GM12878 (cell line): Measurements from ENCODE around the gene ANKRD44. TPM values are rescaled to one million over a fixed set of nuclear protein-coding genes. Genes with fewer than 3 reads are reported as not detected.

Experiments used
- ATAC-seq: fragments of 200-7000 bp; cut with Tn5 transposase; 3 replicates; pipeline ENCODE4 v1.9.1; 2020; ENCODE audit warnings: mild to moderate bottlenecking, moderate library complexity
- BruUV-seq: library from RNA; stranded (reverse); fragments of 400-500 nt; replicated peaks from 2 replicates; lab custom pipeline; 2021; lab: Mats Ljungman, UMichigan
- CTCF ChIA-PET: fragments of 300-600 bp; sonication (Branson Sonifier 250); formaldehyde crosslinking; extraction: SDS; loops from one replicate; lab custom pipeline; 2021; ENCODE audit warnings: inconsistent platforms; lab: Yijun Ruan, JAX
- POLR2A ChIA-PET: fragments of 350-600 bp; formaldehyde crosslinking; extraction: SDS; loops from one replicate; lab custom pipeline; 2021; ENCODE audit warnings: inconsistent platforms; lab: Charles Lee
- RAD21 ChIA-PET: fragments of 300-600 bp; sonication (Branson Sonifier 250); formaldehyde crosslinking; loops from one replicate; lab custom pipeline; 2023; ENCODE audit warnings: antibody characterized with exemption; ENCODE audit not compliant: unreplicated experiment; lab: Charles Lee
- SMC1A ChIA-PET: fragments of 300-600 bp; sonication (Branson Sonifier 250); formaldehyde crosslinking; loops from one replicate; lab custom pipeline; 2023; ENCODE audit not compliant: unreplicated experiment, uncharacterized antibody; lab: Charles Lee
- DNase-seq: peaks from one replicate; pipeline ENCODE4 v3.0.0-alpha.2; 2011; ENCODE audit warnings: low read depth, low spot score
- FAIRE-seq: peaks from 3 replicates; lab custom pipeline; 2011; peaks lifted over from hg19 to GRCh38; lab: Jason Lieb, UNC
- H2AFZ ChIP-seq: 2 replicates; pipeline ENCODE4 v1.6.0; 2011; ENCODE audit warnings: low read depth, low read length, control low read depth; ENCODE audit not compliant: control insufficient read depth
- H3K27ac ChIP-seq: 2 replicates; pipeline ENCODE4 v1.5.1; 2011; ENCODE audit warnings: control low read depth; ENCODE audit not compliant: control insufficient read depth, insufficient read depth
- H3K27me3 ChIP-seq, 2 experiments: replicated peaks in 1 of 2; 2 replicates each; pipeline versions ENCODE4 v1.6.0 to v1.6.1; 2011; ENCODE audit warnings: low read length in 1 of 2; ENCODE audit not compliant: control insufficient read depth in 2 of 2, insufficient read depth in 2 of 2
- H3K36me3 ChIP-seq, 2 experiments: 2 replicates each; pipeline ENCODE4 v1.5.1; 2011; ENCODE audit warnings: low read length in 1 of 2; ENCODE audit not compliant: control insufficient read depth in 2 of 2, insufficient read depth in 2 of 2
- H3K4me1 ChIP-seq: 2 replicates; pipeline ENCODE4 v1.6.1; 2011; ENCODE audit warnings: mild to moderate bottlenecking, low read length, moderate library complexity, mixed read lengths; ENCODE audit not compliant: control insufficient read depth, insufficient read depth
- H3K4me2 ChIP-seq: 2 replicates; pipeline ENCODE4 v1.6.0; 2011; ENCODE audit warnings: control low read depth; ENCODE audit not compliant: control insufficient read depth, insufficient read depth
- H3K4me3 ChIP-seq: fragments of 200-600 bp; sonication (generic); 2 replicates; pipeline ENCODE4 v1.5.1; 2016
- H3K79me2 ChIP-seq: 2 replicates; pipeline ENCODE4 v1.6.0; 2011; ENCODE audit warnings: low read length; ENCODE audit not compliant: control insufficient read depth, insufficient read depth
- H3K9ac ChIP-seq: 2 replicates; pipeline ENCODE4 v1.8.0; 2011; ENCODE audit warnings: low read length, control low read depth, mixed read lengths; ENCODE audit not compliant: control insufficient read depth, insufficient read depth
- H3K9me3 ChIP-seq: replicated peaks from 3 replicates; pipeline ENCODE4 v1.5.1; 2011; ENCODE audit warnings: mild to moderate bottlenecking, low read length; ENCODE audit not compliant: control insufficient read depth, insufficient read depth
- H4K20me1 ChIP-seq: 2 replicates; pipeline ENCODE4 v1.6.0; 2011; ENCODE audit not compliant: control insufficient read depth, insufficient read depth
- BACH1 ChIP-seq: fragments of 450-650 bp; IDR thresholded peaks from 2 replicates; pipeline ENCODE4 v1.6.1; 2017; ENCODE audit warnings: mild to moderate bottlenecking, borderline replicate concordance
- FOXK2 ChIP-seq: fragments of 450-650 bp; IDR thresholded peaks from 2 replicates; pipeline ENCODE4 v1.6.1; 2017; ENCODE audit warnings: mild to moderate bottlenecking, moderate library complexity
- JUNB ChIP-seq: IDR thresholded peaks from 2 replicates; pipeline ENCODE4 v1.6.1; 2016; ENCODE audit warnings: antibody characterized with exemption, mild to moderate bottlenecking
- KDM1A ChIP-seq: fragments of 200-600 bp; sonication (generic); IDR thresholded peaks from 2 replicates; pipeline ENCODE4 v1.6.1; 2016; ENCODE audit warnings: borderline replicate concordance
- KLF5 ChIP-seq: fragments of 450-650 bp; IDR thresholded peaks from 2 replicates; pipeline ENCODE4 v1.6.1; 2014; ENCODE audit warnings: mild to moderate bottlenecking; ENCODE audit not compliant: partially characterized antibody
- MEF2B ChIP-seq: fragments of 450-650 bp; IDR thresholded peaks from 2 replicates; pipeline ENCODE4 v1.6.1; 2018; ENCODE audit warnings: mild to moderate bottlenecking, moderate library complexity; ENCODE audit not compliant: partially characterized antibody, poor library complexity, severe bottlenecking
- NRF1 ChIP-seq: conservative IDR thresholded peaks from 2 replicates; pipeline ENCODE4 v1.6.1; 2011; ENCODE audit warnings: mild to moderate bottlenecking, low read depth, low read length, improper control_type of control experiment
- PAX8 ChIP-seq: fragments of 450-650 bp; IDR thresholded peaks from 2 replicates; pipeline ENCODE4 v1.6.1; 2017; ENCODE audit warnings: mild to moderate bottlenecking, moderate library complexity
- POLR2A ChIP-seq: IDR thresholded peaks from 2 replicates; pipeline ENCODE4 v1.6.1; 2011; ENCODE audit warnings: low read depth, mild to moderate bottlenecking, low read length
- SMAD1 ChIP-seq: fragments of 450-650 bp; IDR thresholded peaks from 2 replicates; pipeline ENCODE4 v1.6.1; 2018; ENCODE audit warnings: mild to moderate bottlenecking, low read depth; ENCODE audit not compliant: partially characterized antibody
- SMC3 ChIP-seq: IDR thresholded peaks from 2 replicates; pipeline ENCODE4 v1.6.1; 2011; ENCODE audit warnings: low read length, improper control_type of control experiment, borderline replicate concordance
- TBL1XR1 ChIP-seq: IDR thresholded peaks from 2 replicates; pipeline ENCODE4 v1.6.1; 2012; ENCODE audit warnings: low read depth, low read length, improper control_type of control experiment
- TCF3 ChIP-seq: IDR thresholded peaks from 2 replicates; pipeline ENCODE4 v1.6.1; 2012; ENCODE audit warnings: low read depth, mild to moderate bottlenecking, low read length, borderline replicate concordance; ENCODE audit not compliant: insufficient read depth
- YY1 ChIP-seq: IDR thresholded peaks from 2 replicates; pipeline ENCODE4 v1.6.1; 2011; ENCODE audit warnings: low read depth, mild to moderate bottlenecking, low read length
- ZNF622 ChIP-seq: fragments of 450-650 bp; IDR thresholded peaks from 2 replicates; pipeline ENCODE4 v1.6.1; 2017; ENCODE audit warnings: mild to moderate bottlenecking, inconsistent platforms
- in situ Hi-C: fragments of 300-500 bp; cut with MboI; formaldehyde crosslinking; loops from 9 replicates; pipeline ENCODE4 v1.14.3; 2018; ENCODE audit warnings: mixed read lengths
- intact Hi-C: fragments of 100-400 bp; cut with micrococcal nuclease; formaldehyde crosslinking; loops from one replicate; pipeline ENCODE4 v1.14.2; 2022; ENCODE audit not compliant: unreplicated experiment
- polyA plus RNA-seq, 11 experiments: library from polyadenylated mRNA; depleted of rRNA in 4 of 11; unstranded in 6 of 11; stranded (reverse) in 5 of 11; fragments of >200 nt; fragmentation: Nextera tagmentation in 4 of 11; fragmentation: Illumina TruSeq in 1 of 11; extraction: Ambion mirVana in 4 of 11; extraction: Trizol in 1 of 11; gene quantifications; 1 replicate in 1 of 11; 2 replicates in 10 of 11; pipeline versions ENCODE4 v1.2.1 to v1.2.3, GENCODE V29; 2011 to 2016; ENCODE audit warnings: inconsistent platforms in 2 of 11, missing spikeins in 2 of 11, low read depth in 1 of 11
- total RNA-seq, 4 experiments: library from RNA; depleted of rRNA in 3 of 4; stranded (reverse); fragments of >200 nt in 3 of 4; fragmentation: Illumina TruSeq in 1 of 4; extraction: Trizol in 1 of 4; gene quantifications; 2 replicates each; pipeline versions ENCODE4 v1.2.1 to v1.2.3, GENCODE V29; 2013 to 2021
- TF ChIP-seq, protein P1 (sequence below): fragments of 450-650 bp; IDR thresholded peaks from 2 replicates; pipeline ENCODE4 v1.6.1; 2017; ENCODE audit warnings: mild to moderate bottlenecking, moderate library complexity

Gene ANKRD44
- total and polyA plus RNA-seq, 10 of the 15 experiments (the other 5 are each of a cell fraction or from before 2014, with no cell fraction given): 19.1 to 99.1 (median 59.6) TPM

DNA sequence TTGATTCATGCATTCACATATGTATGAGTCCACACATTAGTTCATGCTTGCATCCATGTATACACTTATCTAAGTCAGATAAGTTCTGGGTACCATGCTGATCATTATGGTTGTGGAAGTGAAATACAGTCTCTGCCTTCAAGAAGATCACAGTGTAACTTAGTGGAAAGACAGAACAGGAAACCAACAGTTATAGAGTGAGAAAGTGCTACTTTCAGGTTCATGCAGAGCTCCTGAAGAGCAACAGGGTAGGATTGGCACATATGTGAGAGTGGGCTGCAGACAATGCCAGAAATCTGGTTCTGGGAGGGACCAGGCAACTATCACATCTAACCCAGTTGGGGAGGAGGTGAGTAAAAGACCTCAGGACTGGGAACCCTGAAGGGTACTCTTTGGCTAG is 348.7 kb downstream of the ANKRD44 start:
- DNase-seq (peak; percentile 13), FAIRE-seq (peak; percentile 90), ATAC-seq (peak; percentile 94)
- Histone ChIP-seq H3K9me3 (no peaks in the 10 kb centered on the region; the same call in 2 of the 3 replicates), H3K4me2 (no peak overlapping the region), H3K4me1 (peaks cover 3% of the 10 kb centered on the region; the same call in 1 of the 2 replicates), H3K27me3 (no peaks in the 10 kb centered on the region), H3K79me2 (no peaks in the 10 kb centered on the region), H3K36me3 (no peaks in the 10 kb centered on the region), H3K4me3 (no peak overlapping the region), H3K27ac (no peak overlapping the region), H2AFZ (no peak overlapping the region), H3K9ac (no peak overlapping the region), H4K20me1 (no peaks in the 10 kb centered on the region)
- POLR2A ChIA-PET: no interaction called here
- SMC1A ChIA-PET: no interaction called here
- TF ChIP-seq ZNF622 (no peak), SMC3 (no peak), NRF1 (no peak), PAX8 (no peak), POLR2A (no peak), JUNB (no peak), MEF2B (no peak), YY1 (no peak), BACH1 (no peak), TBL1XR1 (no peak), FOXK2 (no peak), SMAD1 (no peak), KDM1A (no peak), TCF3 (no peak), KLF5 (no peak)
- TF ChIP-seq, protein P1, sequence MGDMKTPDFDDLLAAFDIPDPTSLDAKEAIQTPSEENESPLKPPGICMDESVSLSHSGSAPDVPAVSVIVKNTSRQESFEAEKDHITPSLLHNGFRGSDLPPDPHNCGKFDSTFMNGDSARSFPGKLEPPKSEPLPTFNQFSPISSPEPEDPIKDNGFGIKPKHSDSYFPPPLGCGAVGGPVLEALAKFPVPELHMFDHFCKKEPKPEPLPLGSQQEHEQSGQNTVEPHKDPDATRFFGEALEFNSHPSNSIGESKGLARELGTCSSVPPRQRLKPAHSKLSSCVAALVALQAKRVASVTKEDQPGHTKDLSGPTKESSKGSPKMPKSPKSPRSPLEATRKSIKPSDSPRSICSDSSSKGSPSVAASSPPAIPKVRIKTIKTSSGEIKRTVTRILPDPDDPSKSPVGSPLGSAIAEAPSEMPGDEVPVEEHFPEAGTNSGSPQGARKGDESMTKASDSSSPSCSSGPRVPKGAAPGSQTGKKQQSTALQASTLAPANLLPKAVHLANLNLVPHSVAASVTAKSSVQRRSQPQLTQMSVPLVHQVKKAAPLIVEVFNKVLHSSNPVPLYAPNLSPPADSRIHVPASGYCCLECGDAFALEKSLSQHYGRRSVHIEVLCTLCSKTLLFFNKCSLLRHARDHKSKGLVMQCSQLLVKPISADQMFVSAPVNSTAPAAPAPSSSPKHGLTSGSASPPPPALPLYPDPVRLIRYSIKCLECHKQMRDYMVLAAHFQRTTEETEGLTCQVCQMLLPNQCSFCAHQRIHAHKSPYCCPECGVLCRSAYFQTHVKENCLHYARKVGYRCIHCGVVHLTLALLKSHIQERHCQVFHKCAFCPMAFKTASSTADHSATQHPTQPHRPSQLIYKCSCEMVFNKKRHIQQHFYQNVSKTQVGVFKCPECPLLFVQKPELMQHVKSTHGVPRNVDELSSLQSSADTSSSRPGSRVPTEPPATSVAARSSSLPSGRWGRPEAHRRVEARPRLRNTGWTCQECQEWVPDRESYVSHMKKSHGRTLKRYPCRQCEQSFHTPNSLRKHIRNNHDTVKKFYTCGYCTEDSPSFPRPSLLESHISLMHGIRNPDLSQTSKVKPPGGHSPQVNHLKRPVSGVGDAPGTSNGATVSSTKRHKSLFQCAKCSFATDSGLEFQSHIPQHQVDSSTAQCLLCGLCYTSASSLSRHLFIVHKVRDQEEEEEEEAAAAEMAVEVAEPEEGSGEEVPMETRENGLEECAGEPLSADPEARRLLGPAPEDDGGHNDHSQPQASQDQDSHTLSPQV: no peak
- in situ Hi-C loops: no loop called here
- intact Hi-C loops: no loop called here
- CTCF ChIA-PET: no interaction called here
- no TSS peak for BruUV-seq
- RAD21 ChIA-PET: no interaction called here
